GM18498 (cell line): ENCODE results near the gene SLC17A9.
"Not testable (repeated sequence)": the region's sequence is repeated elsewhere in the genome, so short reads cannot be mapped to it uniquely, and the experiment has no call there.

Source experiments
- ATAC-seq: cut with Tn5 transposase; IDR thresholded peaks from one replicate; pipeline ENCODE4 v1.9.1; 2021; ENCODE audit warnings: mild to moderate bottlenecking, moderate library complexity; ENCODE audit not compliant: unreplicated experiment

Gene SLC17A9

GRCh38 chr20:62955519-62956386, 3.2 kb downstream of the SLC17A9 start:
- ATAC-seq = no peak

- no peak for ATAC-seq
These were observed 4.1 kb downstream of the SLC17A9 start for GRCh38 chr20:62956387-62957135.

- ATAC-seq = no peak
These were observed 4.9 kb downstream of the SLC17A9 start for GRCh38 chr20:62957136-62958117.

GRCh38 chr20:62958388-62959100, 6.0 kb downstream of the SLC17A9 start:
- ATAC-seq = no peak

- no peak for ATAC-seq
These were observed 6.8 kb downstream of the SLC17A9 start for GRCh38 chr20:62959101-62959971.

- no peak for ATAC-seq
These were observed 7.5 kb downstream of the SLC17A9 start for GRCh38 chr20:62959998-62960436.

- ATAC-seq = not testable (repeated sequence)
These were observed 8.2 kb downstream of the SLC17A9 start for GRCh38 chr20:62960446-62961309.

- ATAC-seq = no peak
These were observed 8.8 kb downstream of the SLC17A9 start for GRCh38 chr20:62961310-62961783.

- no peak for ATAC-seq
These were observed 9.3 kb downstream of the SLC17A9 start for GRCh38 chr20:62961799-62962198.

- ATAC-seq = no peak
These were observed 9.8 kb downstream of the SLC17A9 start for GRCh38 chr20:62962221-62962879.

GRCh38 chr20:62962891-62963613, 10.5 kb downstream of the SLC17A9 start:
- ATAC-seq = no peak

GRCh38 chr20:62963614-62964397, 11.3 kb downstream of the SLC17A9 start:
- ATAC-seq = no peak

GRCh38 chr20:62964700-62965099, 12.2 kb downstream of the SLC17A9 start:
- ATAC-seq = no peak

- no peak for ATAC-seq
These were observed 12.9 kb downstream of the SLC17A9 start for GRCh38 chr20:62965363-62965771.

- ATAC-seq = no peak
These were observed 14.0 kb downstream of the SLC17A9 start for GRCh38 chr20:62966212-62967148.
